K562 (cell line): ENCODE results near the gene COL20A1. TPM values are rescaled to one million over a fixed set of nuclear protein-coding genes. Genes with fewer than 3 reads are reported as not detected.

Source experiments
- ATAC-seq: fragments of 200-7000 bp; cut with Tn5 transposase; 3 replicates; pipeline ENCODE4 v1.9.1; 2020; ENCODE audit warnings: moderate library complexity
- BruUV-seq: library from RNA; stranded (reverse); fragments of 400-500 nt; replicated peaks from 2 replicates; lab custom pipeline; 2021; lab: Mats Ljungman, UMichigan
- CTCF ChIA-PET: fragments of 300-600 bp; formaldehyde crosslinking; extraction: SDS; loops from one replicate; lab custom pipeline; 2021; ENCODE audit warnings: low intra/inter-chr PET ratio; lab: Yijun Ruan, JAX
- POLR2A ChIA-PET: fragments of 300-600, 350-650 bp; sonication (Branson Sonifier 250); formaldehyde crosslinking; extraction: SDS; loops from one replicate; lab custom pipeline; 2021; ENCODE audit warnings: antibody characterized with exemption, inconsistent platforms; lab: Yijun Ruan, JAX
- DNase-seq, 4 experiments: peaks; one replicate each; pipeline versions ENCODE4 v3.0.0 to v3.0.0-alpha.2; 2011 to 2018; ENCODE audit warnings: low spot score in 3 of 4, mixed read lengths in 3 of 4; ENCODE audit errors: extremely low read depth in 1 of 4
- FAIRE-seq: peaks from 2 replicates; lab custom pipeline; 2011; peaks lifted over from hg19 to GRCh38; lab: Jason Lieb, UNC
- H2AFZ ChIP-seq: 2 replicates; pipeline ENCODE4 v1.6.0; 2011; ENCODE audit warnings: low read depth, low read length, control low read depth, inconsistent platforms
- H3K27ac ChIP-seq: fragments of 200-600 bp; 3 replicates; pipeline ENCODE4 v1.8.0; 2011; ENCODE audit warnings: low read depth, mild to moderate bottlenecking, control low read depth, inconsistent platforms, low read length, moderate library complexity, mixed read lengths; ENCODE audit errors: extremely low read depth
- H3K27me3 ChIP-seq, 2 experiments: fragments of 300-600 bp in 1 of 2; 2 replicates in 1 of 2; 3 replicates in 1 of 2; pipeline versions ENCODE4 v1.6.0 to v1.8.0; 2011; ENCODE audit warnings: inconsistent platforms in 2 of 2, low read length in 2 of 2, mild to moderate bottlenecking in 1 of 2, mixed read lengths in 1 of 2, moderate library complexity in 1 of 2; ENCODE audit not compliant: control insufficient read depth in 2 of 2, insufficient read depth in 2 of 2
- H3K36me3 ChIP-seq: fragments of 300-600 bp; 3 replicates; pipeline ENCODE4 v1.8.0; 2011; ENCODE audit warnings: mild to moderate bottlenecking, low read length, inconsistent platforms; ENCODE audit not compliant: control insufficient read depth, insufficient read depth
- H3K4me1 ChIP-seq, 2 experiments: fragments of 200-600 bp in 1 of 2; replicated peaks in 1 of 2; 2 replicates in 1 of 2; 3 replicates in 1 of 2; pipeline versions ENCODE4 v1.5.1 to v1.8.0; 2011; ENCODE audit warnings: inconsistent platforms in 2 of 2, low read length in 2 of 2, mild to moderate bottlenecking in 1 of 2, mixed read lengths in 1 of 2, moderate library complexity in 1 of 2; ENCODE audit not compliant: control insufficient read depth in 2 of 2, insufficient read depth in 2 of 2
- H3K4me2 ChIP-seq: 2 replicates; pipeline ENCODE4 v1.6.1; 2011; ENCODE audit warnings: low read length, control low read depth, inconsistent platforms, mixed read lengths; ENCODE audit not compliant: insufficient read depth
- H3K4me3 ChIP-seq: fragments of 200-600 bp; sonication (generic), shearing (Covaris generic); 2 replicates; pipeline ENCODE4 v1.5.1; 2016; ENCODE audit warnings: control low read depth, inconsistent platforms
- H3K79me2 ChIP-seq: fragments of 200-600 bp; 3 replicates; pipeline ENCODE4 v1.8.0; 2011; ENCODE audit warnings: low read length, inconsistent platforms; ENCODE audit not compliant: control insufficient read depth, insufficient read depth
- H3K9ac ChIP-seq, 2 experiments: 2 replicates each; pipeline versions ENCODE4 v1.6.0 to v1.6.1; 2011; ENCODE audit warnings: low read depth in 2 of 2, low read length in 2 of 2, control low read depth in 1 of 2, inconsistent platforms in 1 of 2, mild to moderate bottlenecking in 1 of 2, mixed read lengths in 1 of 2; ENCODE audit not compliant: insufficient read depth in 1 of 2
- H3K9me1 ChIP-seq: one replicate; pipeline ENCODE4 v1.6.0; 2011; ENCODE audit warnings: inconsistent platforms, mild to moderate bottlenecking, low read length, moderate library complexity; ENCODE audit not compliant: control insufficient read depth, insufficient read depth
- H3K9me3 ChIP-seq: replicated peaks from 2 replicates; pipeline ENCODE4 v1.5.1; 2011; ENCODE audit warnings: low read depth, low read length, inconsistent platforms; ENCODE audit not compliant: control insufficient read depth, insufficient read depth
- H4K20me1 ChIP-seq: replicated peaks from 2 replicates; pipeline ENCODE4 v1.6.1; 2011; ENCODE audit warnings: low read length, inconsistent platforms, mixed read lengths; ENCODE audit not compliant: control insufficient read depth, insufficient read depth
- CC2D1A ChIP-seq: fragments of 450-650 bp; IDR thresholded peaks from 2 replicates; pipeline ENCODE4 v1.6.1; 2017; ENCODE audit warnings: mild to moderate bottlenecking
- CCNT2 ChIP-seq: IDR thresholded peaks from 2 replicates; pipeline ENCODE4 v1.6.1; 2011; ENCODE audit warnings: borderline replicate concordance, low read depth, mild to moderate bottlenecking, moderate library complexity, mixed read lengths, low read length; ENCODE audit not compliant: insufficient read length; ENCODE audit errors: extremely low read depth
- FOXJ3 ChIP-seq: sonication (generic); formaldehyde crosslinking; IDR thresholded peaks from 2 replicates; pipeline ENCODE4 v1.4.0; 2020; ENCODE audit warnings: mild to moderate bottlenecking, missing genetic modification reagents
- ZNF263 ChIP-seq: sonication (generic); formaldehyde crosslinking; IDR thresholded peaks from 2 replicates; pipeline ENCODE4 v1.8.0; 2022; ENCODE audit warnings: mild to moderate bottlenecking, missing genetic modification reagents, borderline replicate concordance
- WGBS: fragments of 100-300 bp; shearing (Covaris generic); methylation state at CpG from one replicate; pipeline ENCODE4 v1.1.6; 2016; ENCODE audit warnings: low coverage, mixed read lengths; ENCODE audit not compliant: insufficient coverage; ENCODE audit errors: missing lambda C conversion rate; 5-methylcytosine and 5-hydroxymethylcytosine counted together
- in situ Hi-C: fragments of 300-500 bp; cut with MboI; formaldehyde crosslinking; loops from 4 replicates; pipeline ENCODE4 v1.15.0; 2018; ENCODE audit warnings: inconsistent platforms, mixed read lengths
- intact Hi-C: fragments of 100-400 bp; cut with micrococcal nuclease; formaldehyde crosslinking; loops from 2 replicates; pipeline ENCODE4 v1.14.2; 2022
- polyA plus RNA-seq, 8 experiments: library from polyadenylated mRNA; depleted of rRNA in 4 of 8; stranded (reverse) in 5 of 8; unstranded in 3 of 8; fragments of >200 nt; fragmentation: Nextera tagmentation in 2 of 8; fragmentation: Illumina TruSeq in 1 of 8; extraction: Ambion mirVana in 2 of 8; extraction: Trizol in 1 of 8; gene quantifications; 2 replicates each; pipeline versions ENCODE4 v1.2.1 to v1.2.3, GENCODE V29; 2011 to 2014; ENCODE audit warnings: inconsistent platforms in 1 of 8, missing spikeins in 1 of 8
- total RNA-seq, 7 experiments: library from RNA; depleted of rRNA in 6 of 7; stranded (reverse); fragments of >200 nt in 6 of 7; fragmentation: Illumina TruSeq in 2 of 7; extraction: Trizol in 2 of 7; gene quantifications; 2 replicates each; pipeline versions ENCODE4 v1.2.1 to v1.2.3, GENCODE V29; 2011 to 2021; ENCODE audit warnings: low replicate concordance in 1 of 7

Gene COL20A1
- total and polyA plus RNA-seq, 9 of the 15 experiments (the other 6 are each of a cell fraction or from before 2014, with no cell fraction given) = not detected

DNA sequence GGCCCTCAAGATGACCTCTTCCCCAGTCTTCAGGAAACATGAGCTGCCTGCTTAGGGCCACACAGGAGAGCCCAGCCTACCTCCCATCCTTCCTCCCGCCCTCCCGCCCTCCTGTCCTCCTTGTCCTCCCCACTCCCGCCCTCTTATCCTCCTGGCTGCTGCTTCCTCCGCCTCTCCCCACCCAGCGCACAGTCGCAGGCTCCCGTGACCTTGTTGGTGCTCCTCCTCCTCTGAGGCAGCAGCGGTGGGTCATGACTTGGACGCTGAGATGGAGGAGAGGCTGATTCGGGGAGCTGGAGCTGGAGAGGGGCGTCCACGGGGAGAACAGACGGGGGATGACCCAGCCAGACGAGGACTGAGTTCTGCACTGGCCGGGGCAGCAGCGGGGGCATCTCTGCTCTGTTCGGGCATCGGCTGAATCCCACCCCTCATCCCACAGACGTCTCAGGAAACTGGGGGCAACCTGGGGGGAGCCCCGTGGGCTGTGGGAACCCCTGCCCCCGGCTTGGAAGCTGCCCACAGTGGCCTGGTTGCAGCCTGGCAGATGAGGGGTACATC lies 35.8 kb downstream of the COL20A1 start:
- peaks cover 0 to 24% of the 10 kb centered on the region in 2 experiments; a peak in 1 of 5 replicates for H3K4me1 ChIP-seq
- no peaks in the 10 kb centered on the region for H3K9me1 ChIP-seq
- intact Hi-C loops (no loop called here), in situ Hi-C loops (no loop called here)
- H3K36me3 ChIP-seq = no peaks in the 10 kb centered on the region
- H3K4me3 ChIP-seq = no peak overlapping the region
- no peak overlapping the region for H2AFZ ChIP-seq
- ChIA-PET POLR2A (interaction anchor here (0.6 kb wide), 1 partner anchor 192 kb away, joined by 3 read pairs; no protein-coding TSS in a partner anchor), CTCF (no interaction called here)
- H3K27ac ChIP-seq = no peak overlapping the region
- H3K4me2 ChIP-seq = no peak overlapping the region
- FAIRE-seq (no peak), DNase-seq (no peak), ATAC-seq (peak; percentile 42; the same call in 2 of the 3 replicates)
- H3K9ac ChIP-seq = no peak overlapping the region
- no peaks in the 10 kb centered on the region for H3K79me2 ChIP-seq
- peaks cover 5 to 10% of the 10 kb centered on the region in 2 experiments; a peak in 4 of 5 replicates for H3K27me3 ChIP-seq
- H3K9me3 ChIP-seq = no peaks in the 10 kb centered on the region
- no TSS peak for BruUV-seq
- TF ChIP-seq FOXJ3 (CRISPR knock-in tag) = no peak
- peak; percentile 89 for TF ChIP-seq ZNF263 (CRISPR knock-in tag)
- TF ChIP-seq CC2D1A = no peak
- TF ChIP-seq CCNT2 = no peak
- H4K20me1 ChIP-seq = no peaks in the 10 kb centered on the region
- 3% methylated on average over 20 of the region's 21 CpGs for WGBS
